ENCODE results near the gene CAPN11.

DNA sequence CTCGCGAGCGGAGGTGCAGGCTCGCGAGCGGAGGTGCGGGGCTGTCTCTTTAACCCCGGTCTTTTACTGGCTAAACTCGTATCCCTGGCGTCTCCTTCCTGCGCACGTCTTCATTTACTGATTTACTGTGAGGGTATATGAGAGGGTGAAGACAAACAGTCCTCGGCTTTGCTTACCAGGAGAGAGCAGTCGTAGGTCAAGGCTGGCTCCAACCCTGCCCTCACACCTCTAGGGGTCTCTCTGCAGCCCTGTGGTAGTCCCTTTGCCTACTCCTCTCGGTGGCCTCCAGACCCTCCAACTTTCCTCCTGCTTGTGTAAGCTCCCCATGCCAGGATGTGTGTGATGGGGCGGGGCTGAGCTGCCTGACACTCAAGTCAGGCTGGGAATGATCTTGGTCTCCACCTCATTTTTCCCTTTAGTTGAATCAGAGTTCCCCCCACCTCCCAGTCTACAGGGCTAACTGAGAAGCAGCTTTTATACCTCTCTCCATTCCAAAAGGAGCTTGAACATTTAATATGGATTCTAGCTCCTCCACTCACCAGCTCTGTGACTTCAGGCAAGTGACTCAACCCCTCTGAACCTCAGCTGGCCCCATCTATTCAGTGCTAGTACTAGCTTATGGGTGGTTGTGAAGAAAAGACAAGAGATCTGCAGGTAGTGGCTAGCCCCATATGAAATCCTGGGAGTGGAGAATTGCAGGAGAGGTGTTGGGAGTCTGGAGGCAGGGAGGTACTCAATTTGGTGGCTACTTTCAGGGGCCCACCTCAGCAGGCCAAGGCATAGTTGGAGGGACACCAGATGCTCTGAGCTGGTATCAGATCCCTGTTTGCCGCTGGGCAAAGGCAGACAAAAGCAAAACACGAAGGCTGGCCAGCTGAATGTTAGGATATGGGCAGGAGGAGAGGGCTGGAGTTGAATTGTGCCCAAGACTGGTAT lies 65.7 kb downstream of the CAPN11 start:
- TF ChIP-seq, protein P1, sequence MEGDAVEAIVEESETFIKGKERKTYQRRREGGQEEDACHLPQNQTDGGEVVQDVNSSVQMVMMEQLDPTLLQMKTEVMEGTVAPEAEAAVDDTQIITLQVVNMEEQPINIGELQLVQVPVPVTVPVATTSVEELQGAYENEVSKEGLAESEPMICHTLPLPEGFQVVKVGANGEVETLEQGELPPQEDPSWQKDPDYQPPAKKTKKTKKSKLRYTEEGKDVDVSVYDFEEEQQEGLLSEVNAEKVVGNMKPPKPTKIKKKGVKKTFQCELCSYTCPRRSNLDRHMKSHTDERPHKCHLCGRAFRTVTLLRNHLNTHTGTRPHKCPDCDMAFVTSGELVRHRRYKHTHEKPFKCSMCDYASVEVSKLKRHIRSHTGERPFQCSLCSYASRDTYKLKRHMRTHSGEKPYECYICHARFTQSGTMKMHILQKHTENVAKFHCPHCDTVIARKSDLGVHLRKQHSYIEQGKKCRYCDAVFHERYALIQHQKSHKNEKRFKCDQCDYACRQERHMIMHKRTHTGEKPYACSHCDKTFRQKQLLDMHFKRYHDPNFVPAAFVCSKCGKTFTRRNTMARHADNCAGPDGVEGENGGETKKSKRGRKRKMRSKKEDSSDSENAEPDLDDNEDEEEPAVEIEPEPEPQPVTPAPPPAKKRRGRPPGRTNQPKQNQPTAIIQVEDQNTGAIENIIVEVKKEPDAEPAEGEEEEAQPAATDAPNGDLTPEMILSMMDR (IDR thresholded peaks at IDR 0.05), result no peak
- TF ChIP-seq EP300 (IDR thresholded peaks at IDR 0.05), result no peak
- no peak for TF ChIP-seq POLR2A (IDR thresholded peaks at IDR 0.05)
